T-helper 1 cell (primary cell): ENCODE results near the gene ZRSR2.

Experiments
- DNase-seq, 5 donors: peaks; one replicate each; pipeline ENCODE4 v3.0.0-alpha.2; 2012 to 2020

Gene ZRSR2

DNA sequence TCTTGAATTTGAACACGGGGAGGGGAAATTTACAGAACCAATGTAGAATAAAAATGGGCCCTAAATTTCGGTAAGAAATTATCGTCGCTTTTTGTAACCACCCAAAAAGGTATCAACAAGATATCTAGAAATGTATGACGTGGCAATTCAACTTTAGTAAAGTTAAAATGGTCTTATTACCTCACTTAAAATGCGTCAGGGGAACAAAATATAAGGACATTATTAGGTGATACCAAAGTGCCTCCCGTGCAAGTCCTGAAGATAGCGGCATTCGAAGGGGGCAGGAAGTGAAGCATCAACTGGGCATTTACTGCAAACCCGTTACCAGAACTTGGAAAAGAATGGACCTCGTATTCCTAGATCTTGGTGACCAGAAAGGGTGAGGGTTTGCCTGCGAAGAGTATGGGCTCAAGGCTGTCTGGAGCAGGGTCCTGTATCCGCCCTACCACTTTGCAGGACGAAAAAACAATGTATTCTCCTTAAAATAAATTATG lies 63.3 kb downstream of the ZRSR2 start:
- DNase-seq, result peak in 1 of 5 donors; percentile 7

DNA sequence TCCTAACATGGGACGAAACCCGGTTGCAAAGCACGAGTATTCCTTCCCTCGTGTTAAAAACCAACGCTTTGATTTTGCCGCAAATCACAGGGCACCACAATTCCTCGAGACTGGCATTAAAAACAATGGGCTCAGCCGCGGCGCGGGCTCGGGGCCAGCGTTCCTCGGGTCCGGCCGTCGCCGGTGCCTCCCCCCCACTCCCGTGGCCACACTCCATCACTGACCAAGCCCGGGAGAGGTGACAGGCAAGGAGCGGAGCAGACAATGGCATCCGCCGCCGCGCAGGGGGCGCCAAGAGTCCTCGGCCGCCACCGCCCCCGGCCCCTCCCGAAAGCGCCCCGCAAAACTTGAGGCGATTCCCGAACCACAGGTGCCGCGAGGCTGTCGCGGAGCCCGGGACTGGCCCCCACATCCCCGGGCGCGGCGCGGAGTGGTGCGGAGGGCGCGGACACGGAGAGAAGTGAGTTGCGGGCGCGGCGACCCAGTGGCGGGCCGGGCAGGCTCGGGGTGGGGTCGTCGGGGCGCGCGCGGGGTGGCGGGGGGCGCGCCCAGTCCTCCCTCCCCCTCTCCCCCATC lies 63.9 kb downstream of the ZRSR2 start:
- DNase-seq, result peak in 4 of 5 donors; percentile 9 to 40 (median 15)

DNA sequence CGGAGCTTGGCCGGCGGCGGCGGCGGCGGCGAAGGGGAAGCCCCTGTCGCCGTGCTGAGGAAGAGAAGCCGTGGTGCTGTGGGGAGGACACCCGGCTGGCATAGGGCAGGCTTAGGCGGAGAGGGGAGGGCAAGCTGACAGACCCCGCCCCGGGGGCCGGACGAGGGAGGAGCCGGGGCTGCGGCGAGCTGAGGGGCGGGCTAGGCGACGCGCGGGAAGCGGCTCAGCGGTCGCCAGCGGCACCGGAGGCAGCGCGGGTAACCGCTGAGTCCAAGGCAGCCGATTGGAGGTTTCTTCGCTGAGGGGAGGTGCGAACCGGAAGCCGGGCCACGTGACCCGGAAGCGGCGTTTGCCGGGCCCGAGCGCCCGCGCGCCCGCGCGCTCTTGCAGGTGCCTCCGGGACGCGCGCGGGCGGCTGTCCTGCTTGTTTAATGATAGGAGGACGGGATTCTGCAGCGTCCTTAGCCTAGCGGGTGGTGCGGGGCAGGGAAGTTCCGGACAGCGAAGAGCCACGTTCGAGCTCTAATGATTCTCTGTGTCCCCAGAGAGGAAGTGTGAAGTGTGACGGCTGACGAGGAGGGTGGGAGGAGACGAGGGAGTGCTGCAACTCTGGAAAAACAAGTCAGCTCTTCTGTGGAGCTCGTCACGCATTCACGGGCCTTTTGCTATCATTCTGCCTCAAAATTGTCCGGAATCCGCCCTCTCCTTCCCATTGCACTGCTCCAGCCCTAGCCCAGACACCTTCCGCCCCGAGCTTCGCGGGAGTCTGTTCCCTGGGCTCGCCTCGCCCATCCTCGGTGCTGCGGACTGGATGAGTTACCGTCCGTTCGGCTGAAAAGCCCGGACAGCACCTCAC lies 64.7 kb downstream of the ZRSR2 start, which contains the start of gene AP1S2:
TSS of gene AP1S2 (minus strand) at position 102 of the 856 bp plus-strand sequence. CDS start 2,289 bp downstream, outside the sequence.
- peak; percentile 86 to 99 (median 89) for DNase-seq

DNA sequence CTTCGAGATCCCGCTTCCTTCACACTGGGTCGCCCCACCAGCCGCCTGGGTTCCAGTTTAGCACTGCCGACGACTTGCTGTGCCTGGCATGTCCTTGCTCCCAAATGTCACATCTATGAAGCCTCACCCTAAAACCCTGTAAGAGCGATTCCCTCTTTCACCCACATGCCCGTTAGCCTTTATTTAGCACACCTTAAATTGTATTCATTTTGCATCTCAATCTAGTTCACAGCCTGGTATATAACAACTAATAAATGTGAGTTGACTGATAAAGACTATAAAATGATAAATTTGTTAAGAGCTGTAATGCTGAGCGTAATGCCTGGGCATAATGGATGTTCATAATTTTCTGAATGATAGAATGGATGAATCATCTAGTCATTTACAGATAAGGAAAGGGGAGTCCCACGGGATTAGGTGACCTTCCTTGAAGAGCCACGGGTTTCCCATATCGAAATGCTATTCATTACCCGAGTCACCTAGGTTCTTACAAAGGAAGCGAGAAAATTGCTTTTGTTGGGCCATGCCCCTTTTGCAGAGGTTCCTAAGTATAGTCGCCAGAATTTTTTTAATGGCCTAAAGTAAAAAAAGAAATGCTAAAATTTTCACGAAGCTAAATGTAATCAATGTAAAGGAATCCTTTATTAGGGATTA lies 65.4 kb downstream of the ZRSR2 start:
- no peak for DNase-seq

DNA sequence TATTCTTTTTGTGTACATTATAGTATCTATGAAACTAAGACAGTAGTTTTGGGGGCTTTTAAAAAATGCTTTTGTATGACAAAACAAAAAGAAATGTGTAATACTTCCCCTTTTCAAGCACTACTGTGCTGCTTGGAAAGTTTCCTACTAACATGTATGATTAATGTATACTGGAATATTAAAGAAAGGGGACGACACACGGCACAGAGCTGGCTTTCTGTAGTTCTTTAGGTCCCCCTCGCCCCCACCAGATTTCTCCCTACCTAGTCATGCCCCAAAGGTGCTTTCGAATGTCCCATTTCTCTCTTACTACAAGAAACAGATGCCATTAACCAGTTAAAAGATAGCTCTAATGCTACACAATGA lies 65.9 kb downstream of the ZRSR2 start:
- no peak for DNase-seq

DNA sequence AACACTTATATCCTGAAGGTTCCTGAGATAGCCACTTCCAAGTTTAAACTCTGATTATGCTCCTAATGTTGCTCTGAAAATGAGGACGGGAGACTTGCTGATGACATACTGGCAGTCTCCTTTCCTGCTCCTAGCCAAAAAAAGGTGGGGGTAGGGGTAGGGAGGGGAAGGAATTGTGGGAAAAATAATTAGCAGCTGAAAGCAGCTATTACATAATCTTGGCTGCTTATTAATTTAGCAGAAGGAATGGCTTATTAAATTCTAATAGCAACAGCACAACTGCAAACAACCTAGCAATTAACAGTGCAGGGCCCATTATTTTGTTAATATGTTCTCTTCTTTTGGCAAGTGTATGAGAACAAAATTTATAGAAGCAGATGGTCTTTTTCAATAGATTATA lies 66.4 kb downstream of the ZRSR2 start:
- no peak for DNase-seq

DNA sequence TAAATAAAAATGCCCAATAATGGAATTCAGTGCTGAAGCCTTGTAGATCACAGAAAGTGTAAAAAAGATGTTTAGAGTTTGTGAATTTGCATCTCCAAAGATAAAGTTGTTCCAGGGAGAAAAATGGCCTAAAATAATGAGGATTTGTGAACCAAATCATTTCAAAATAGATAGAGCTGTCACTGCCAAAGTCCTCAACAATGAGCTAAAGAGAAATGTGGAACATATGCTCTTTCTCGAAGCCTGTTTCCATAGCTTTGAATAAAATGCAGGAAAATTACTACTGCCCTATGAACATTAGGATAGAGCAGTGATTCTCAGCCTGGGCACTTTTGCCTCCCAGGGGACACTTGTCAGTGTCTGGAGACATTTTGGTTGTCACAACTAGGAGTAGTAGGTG lies 67.8 kb downstream of the ZRSR2 start:
- DNase-seq, result no peak

DNA sequence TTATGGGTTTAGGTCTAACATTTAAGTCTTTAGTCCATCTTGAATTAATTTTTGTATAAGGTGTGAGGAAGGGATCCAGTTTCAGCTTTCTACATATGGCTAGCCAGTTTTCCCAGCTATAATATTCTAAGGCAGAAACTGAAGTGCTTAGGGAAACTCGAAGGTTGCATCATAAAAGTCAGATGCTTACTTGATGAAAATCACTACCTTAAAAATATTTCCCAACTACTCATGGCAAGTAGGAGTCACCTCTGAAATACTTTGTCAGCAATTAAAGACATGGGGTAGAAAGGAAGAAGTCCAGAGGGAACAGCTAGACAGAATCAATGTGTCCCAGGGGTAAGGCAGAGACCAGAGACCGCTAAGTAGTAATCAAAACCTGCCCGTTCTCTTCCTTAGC lies 70.6 kb downstream of the ZRSR2 start:
- DNase-seq, result no peak

DNA sequence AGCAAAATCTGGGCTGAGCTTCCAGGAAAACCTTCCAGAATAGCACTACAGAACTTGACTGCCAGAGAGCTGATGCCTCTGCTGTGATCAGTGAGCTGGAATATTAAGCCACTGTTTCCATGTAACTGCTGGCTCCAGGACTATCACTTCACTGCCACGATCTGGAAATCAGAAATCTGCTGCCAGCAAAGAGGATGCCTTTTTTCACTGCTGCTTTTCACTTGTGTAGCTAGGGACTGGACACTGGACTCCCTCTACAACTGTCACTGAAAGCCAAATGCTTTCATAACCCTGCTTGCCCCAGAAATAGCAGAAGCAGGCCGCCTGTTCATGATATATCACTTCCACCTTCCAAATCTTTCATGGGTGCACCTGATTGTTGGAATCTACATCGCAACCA lies 73.7 kb downstream of the ZRSR2 start:
- DNase-seq, result no peak

DNA sequence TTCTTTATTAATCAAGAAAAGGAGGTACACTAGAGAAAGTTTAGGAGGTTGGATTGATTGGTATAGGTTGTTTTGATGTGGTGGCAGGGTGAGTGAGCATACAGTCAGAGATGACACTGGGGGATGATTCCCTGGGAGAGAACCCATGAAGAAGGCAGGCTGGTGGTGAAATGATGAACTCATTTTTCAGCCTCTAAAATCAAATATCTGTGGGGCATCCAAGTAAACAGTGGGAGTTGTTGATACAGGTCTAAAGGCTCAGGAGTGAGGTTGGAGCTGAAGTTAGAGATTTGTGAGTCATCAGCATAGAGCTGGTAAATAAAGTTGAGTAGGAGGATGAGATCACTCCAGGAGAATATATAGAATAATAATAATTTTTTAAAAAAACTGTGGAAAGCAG lies 74.3 kb downstream of the ZRSR2 start:
- no peak for DNase-seq

DNA sequence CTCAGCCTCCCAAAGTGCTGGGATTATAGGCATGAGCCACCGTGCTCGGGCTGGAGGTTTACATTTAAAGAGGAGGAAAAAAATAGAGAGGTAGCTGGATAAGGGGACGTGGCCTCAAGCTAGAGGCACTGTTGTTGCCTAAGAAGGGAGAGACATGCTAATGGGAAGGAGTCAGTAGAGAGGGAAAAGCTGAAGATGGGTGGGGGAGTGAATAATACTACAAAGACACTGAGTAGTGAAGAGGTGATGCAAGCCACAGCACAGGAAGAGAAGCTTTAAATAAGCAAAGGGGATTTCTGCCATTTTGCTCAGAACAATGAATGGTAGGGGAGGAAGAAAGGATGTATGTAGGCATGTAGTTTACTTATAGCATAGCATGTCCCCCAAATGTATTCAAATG lies 75.9 kb downstream of the ZRSR2 start:
- no peak for DNase-seq

DNA sequence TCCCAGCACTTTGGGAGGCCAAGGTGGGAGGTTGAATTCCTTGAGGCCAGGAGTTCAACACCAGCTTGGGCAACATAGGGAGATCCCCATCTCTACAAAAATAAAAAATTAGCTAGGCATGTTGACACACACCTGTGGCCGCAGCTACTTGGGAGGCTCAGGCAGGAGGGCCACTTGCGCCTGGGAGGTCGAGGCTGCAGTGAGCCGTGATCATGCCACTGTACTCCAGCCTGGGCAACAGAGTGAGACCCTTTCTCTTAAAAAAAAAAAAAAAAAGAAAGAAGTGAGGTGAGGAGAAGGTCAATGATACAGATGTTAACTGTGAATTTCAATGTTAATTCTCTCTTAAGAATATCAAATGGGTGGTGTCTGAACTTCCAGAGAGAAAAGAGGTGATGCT lies 79.4 kb downstream of the ZRSR2 start:
- DNase-seq, result no peak

DNA sequence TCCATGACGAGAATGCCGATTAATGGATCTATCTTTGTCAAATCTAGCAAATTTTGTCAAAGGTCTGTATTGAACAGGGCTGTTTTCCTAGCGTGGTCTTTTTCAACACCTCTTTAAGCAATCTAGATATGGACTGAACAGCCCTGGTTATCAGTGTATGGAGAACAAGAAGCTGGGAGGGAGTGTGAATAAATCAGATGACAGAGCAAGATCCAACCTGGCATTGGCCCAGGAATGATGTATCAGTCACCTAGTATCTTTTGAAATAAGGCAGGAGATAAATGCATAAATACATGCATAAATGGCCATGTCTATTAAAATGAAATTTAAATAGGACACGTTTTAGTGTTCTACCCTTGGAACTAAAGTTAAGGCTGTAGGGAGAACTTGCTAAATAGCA lies 80.0 kb downstream of the ZRSR2 start:
- DNase-seq, result no peak
